GM12865 (cell line): ENCODE measurements around the gene MYH14.

Experiments
- DNase-seq: peaks from one replicate; pipeline ENCODE4 v3.0.0; 2010; ENCODE audit warnings: low read depth
- H3K4me3 ChIP-seq: 2 replicates; pipeline ENCODE4 v1.5.1; 2011; ENCODE audit warnings: mild to moderate bottlenecking, low read depth, low read length, control low read depth
- TF ChIP-seq, protein P1 (sequence below): IDR thresholded peaks from 2 replicates; pipeline ENCODE4 v1.5.1; 2011; ENCODE audit warnings: low read length, control low read depth, low read depth, inconsistent platforms; ENCODE audit not compliant: insufficient read depth; ENCODE audit errors: missing control alignments

Gene MYH14

GRCh38 chr19:50199259-50199555, 4.2 kb upstream of the MYH14 start:
- no peak for DNase-seq
- TF ChIP-seq, protein P1, sequence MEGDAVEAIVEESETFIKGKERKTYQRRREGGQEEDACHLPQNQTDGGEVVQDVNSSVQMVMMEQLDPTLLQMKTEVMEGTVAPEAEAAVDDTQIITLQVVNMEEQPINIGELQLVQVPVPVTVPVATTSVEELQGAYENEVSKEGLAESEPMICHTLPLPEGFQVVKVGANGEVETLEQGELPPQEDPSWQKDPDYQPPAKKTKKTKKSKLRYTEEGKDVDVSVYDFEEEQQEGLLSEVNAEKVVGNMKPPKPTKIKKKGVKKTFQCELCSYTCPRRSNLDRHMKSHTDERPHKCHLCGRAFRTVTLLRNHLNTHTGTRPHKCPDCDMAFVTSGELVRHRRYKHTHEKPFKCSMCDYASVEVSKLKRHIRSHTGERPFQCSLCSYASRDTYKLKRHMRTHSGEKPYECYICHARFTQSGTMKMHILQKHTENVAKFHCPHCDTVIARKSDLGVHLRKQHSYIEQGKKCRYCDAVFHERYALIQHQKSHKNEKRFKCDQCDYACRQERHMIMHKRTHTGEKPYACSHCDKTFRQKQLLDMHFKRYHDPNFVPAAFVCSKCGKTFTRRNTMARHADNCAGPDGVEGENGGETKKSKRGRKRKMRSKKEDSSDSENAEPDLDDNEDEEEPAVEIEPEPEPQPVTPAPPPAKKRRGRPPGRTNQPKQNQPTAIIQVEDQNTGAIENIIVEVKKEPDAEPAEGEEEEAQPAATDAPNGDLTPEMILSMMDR = no peak
- no peak overlapping the region for H3K4me3 ChIP-seq

GRCh38 chr19:50202386-50202785, 1.0 kb upstream of the MYH14 start:
- no peak for DNase-seq
- TF ChIP-seq, protein P1 = no peak
- no peak overlapping the region for H3K4me3 ChIP-seq

GRCh38 chr19:50202962-50203280, 501 bp upstream of the MYH14 start:
- H3K4me3 ChIP-seq = no peak overlapping the region
- DNase-seq = no peak
- TF ChIP-seq, protein P1 = no peak

DNA sequence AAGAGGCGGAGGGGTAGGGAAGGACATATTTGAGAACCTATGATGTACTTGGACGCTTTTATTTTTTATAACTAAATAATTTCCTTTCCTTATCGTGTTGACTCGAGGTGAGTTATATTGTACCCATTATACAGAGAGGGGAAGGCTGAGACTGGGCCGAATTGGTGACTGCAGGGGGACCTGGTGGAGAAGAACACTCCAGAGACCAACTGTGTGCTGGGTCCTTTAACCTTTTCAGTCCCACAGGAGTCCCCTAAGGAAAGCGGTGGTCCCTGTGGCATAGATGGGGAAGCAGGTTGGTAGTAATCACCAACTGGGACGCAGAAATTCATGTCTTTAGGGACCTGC, 633 bp downstream of the MYH14 start:
- DNase-seq = no peak
- TF ChIP-seq, protein P1 = no peak
- H3K4me3 ChIP-seq = no peak overlapping the region

DNA sequence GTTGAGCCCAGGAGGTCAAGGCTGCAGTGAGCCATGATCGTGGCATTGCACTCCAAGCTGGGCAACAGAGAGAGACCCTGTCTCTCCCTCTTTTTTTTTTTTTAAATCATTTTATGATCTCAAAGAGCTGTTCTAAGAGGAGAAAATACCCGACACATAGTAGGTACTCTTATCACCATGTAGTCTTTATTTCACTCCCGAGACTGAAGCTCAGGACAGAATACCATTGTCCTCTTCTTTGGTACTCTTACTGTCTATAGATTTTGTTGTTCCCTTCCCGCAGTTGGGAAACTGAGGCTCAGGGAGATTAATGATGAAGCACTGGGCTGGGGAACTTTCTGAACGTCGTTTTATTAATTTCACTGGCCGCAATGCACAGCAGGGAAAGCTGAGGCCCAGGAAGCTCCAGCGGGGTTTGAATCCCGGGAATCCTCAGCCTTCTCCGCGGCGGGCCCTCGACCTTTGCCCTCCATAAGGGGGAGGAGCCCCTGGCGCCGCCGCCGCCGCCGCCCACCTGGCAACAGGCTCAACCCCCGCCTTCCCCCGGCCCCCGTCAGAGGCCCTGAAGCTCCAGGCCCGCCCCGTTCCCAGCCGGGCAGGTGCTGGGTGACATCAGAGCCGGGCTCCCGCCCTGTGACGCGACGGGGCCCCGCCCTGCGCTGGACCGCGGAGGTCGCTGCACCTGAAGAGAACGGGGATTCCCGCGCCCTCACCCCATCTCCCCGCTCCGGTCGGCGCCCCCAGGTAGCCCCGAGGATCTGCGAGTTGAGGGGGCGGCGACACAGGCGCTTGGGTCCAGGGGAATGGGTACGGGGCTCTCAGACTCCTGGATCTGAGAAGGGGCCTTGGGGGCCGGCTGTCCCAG, 1.6 kb downstream of the MYH14 start:
- TF ChIP-seq, protein P1 = no peak
- H3K4me3 ChIP-seq = no peak overlapping the region

GRCh38 chr19:50205681-50206138, 2.3 kb downstream of the MYH14 start:
- DNase-seq = no peak
- no peak overlapping the region for H3K4me3 ChIP-seq
- TF ChIP-seq, protein P1 = no peak

More for the DNA sequence above, 1.6 kb downstream of the MYH14 start:
- no peak for DNase-seq

DNA sequence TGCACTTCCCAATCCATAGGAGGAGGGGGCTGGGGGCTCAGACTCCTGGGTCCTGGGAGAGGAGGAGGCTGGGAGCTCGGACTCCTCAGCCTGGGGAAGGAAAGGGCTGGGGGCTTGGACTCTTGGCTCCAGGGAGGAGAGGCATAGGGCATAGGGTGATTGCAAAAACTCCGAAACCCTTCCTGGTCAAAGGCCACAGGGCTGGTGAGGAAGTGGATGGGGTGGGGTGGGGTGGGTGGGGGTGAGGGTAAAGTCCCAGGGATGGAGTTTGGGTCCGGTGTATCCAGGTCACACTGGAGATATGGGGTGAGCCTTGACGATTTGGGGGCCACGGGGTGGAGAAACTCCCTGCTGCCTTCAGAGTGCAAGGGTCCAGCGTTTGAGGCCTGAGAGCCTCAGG, 2.8 kb downstream of the MYH14 start:
- TF ChIP-seq, protein P1 = no peak
- H3K4me3 ChIP-seq = no peak overlapping the region
- DNase-seq = no peak
